Measurements from ENCODE around the gene PRDM2.

Gene PRDM2

GRCh38 chr1:13748610-13749505, 48.9 kb downstream of the PRDM2 start:
- peak; percentile 49; the same call in 1 of the 2 replicates for TF ChIP-seq CSDC2 (CRISPR knock-in tag; IDR thresholded peaks at IDR 0.05)
- no peak for TF ChIP-seq TSHZ2 (CRISPR knock-in tag; IDR thresholded peaks at IDR 0.05)
- ATAC-seq, result peak; percentile 95

GRCh38 chr1:13749543-13750341, 49.8 kb downstream of the PRDM2 start:
- no peak for TF ChIP-seq CSRNP3 (CRISPR knock-in tag; IDR thresholded peaks at IDR 0.05)
- 0 out of 2 replicates have a peak, but pooled peaks have one; percentile 58 for TF ChIP-seq ZNF70 (CRISPR knock-in tag; IDR thresholded peaks at IDR 0.05)
- no peak for TF ChIP-seq ZFP30 (CRISPR knock-in tag; IDR thresholded peaks at IDR 0.05)
- TF ChIP-seq GLIS3 (CRISPR knock-in tag; IDR thresholded peaks at IDR 0.05), result no peak
- TF ChIP-seq TOX (CRISPR knock-in tag; IDR thresholded peaks at IDR 0.05; ENCODE audit: borderline replicate concordance), result no peak
- TF ChIP-seq ZNF8 (CRISPR knock-in tag; IDR thresholded peaks at IDR 0.05), result no peak
- TF ChIP-seq ZFP3 (CRISPR knock-in tag; IDR thresholded peaks at IDR 0.05), result no peak
- TF ChIP-seq PPARA (CRISPR knock-in tag; IDR thresholded peaks at IDR 0.05; ENCODE audit: borderline replicate concordance), result no peak
- ATAC-seq, result peak; percentile 39

GRCh38 chr1:13751458-13751871, 51.5 kb downstream of the PRDM2 start:
- no peak for ATAC-seq
- TF ChIP-seq ESRRG (CRISPR knock-in tag; IDR thresholded peaks at IDR 0.05) (no peak), CREB5 (CRISPR knock-in tag; IDR thresholded peaks at IDR 0.05; ENCODE audit: low read depth) (no peak)

- TF ChIP-seq ZNF70 (CRISPR knock-in tag; IDR thresholded peaks at IDR 0.05) (no peak), ZFP30 (CRISPR knock-in tag; IDR thresholded peaks at IDR 0.05) (no peak), SNAI2 (CRISPR knock-in tag; IDR thresholded peaks at IDR 0.05) (no peak), TSHZ2 (CRISPR knock-in tag; IDR thresholded peaks at IDR 0.05) (no peak), GLIS3 (CRISPR knock-in tag; IDR thresholded peaks at IDR 0.05) (no peak), POU6F1 (CRISPR knock-in tag; IDR thresholded peaks at IDR 0.05; ENCODE audit: borderline replicate concordance, low read depth) (no peak), ZFP3 (CRISPR knock-in tag; IDR thresholded peaks at IDR 0.05) (no peak), CSRNP3 (CRISPR knock-in tag; IDR thresholded peaks at IDR 0.05) (no peak), TCF4 (CRISPR knock-in tag; IDR thresholded peaks at IDR 0.05; ENCODE audit: borderline replicate concordance) (no peak), PPARA (CRISPR knock-in tag; IDR thresholded peaks at IDR 0.05; ENCODE audit: borderline replicate concordance) (no peak), ZNF565 (CRISPR knock-in tag; conservative IDR thresholded peaks at IDR 0.05; ENCODE audit: low read depth) (no peak), ISL1 (CRISPR knock-in tag; IDR thresholded peaks at IDR 0.05) (no peak), PATZ1 (CRISPR knock-in tag; IDR thresholded peaks at IDR 0.05; ENCODE audit: borderline replicate concordance) (no peak), ESRRG (CRISPR knock-in tag; IDR thresholded peaks at IDR 0.05) (no peak)
- ATAC-seq, result no peak
These were observed 52.0 kb downstream of the PRDM2 start for GRCh38 chr1:13751985-13752384.

All from SK-N-SH treated with all-trans-retinoic acid at 6 μM for 48 hours (cell line).